CD8-positive, alpha-beta memory T cell (primary cell): ENCODE results near the gene PDE11A. TPM values are rescaled to one million over a fixed set of nuclear protein-coding genes. Genes with fewer than 3 reads are reported as not detected.
A peak's percentile ranks its signal among the peaks of the same experiment; 100 is the strongest.

Experiments used
- CTCF ChIA-PET: fragments of 350-600 bp; sonication (Branson Sonifier 250); formaldehyde crosslinking; loops from one replicate; lab custom pipeline; 2021; ENCODE audit warnings: antibody characterized with exemption; lab: Charles Lee
- POLR2A ChIA-PET: fragments of 350-600 bp; sonication (Branson Sonifier 250); formaldehyde crosslinking; loops from one replicate; lab custom pipeline; 2021; ENCODE audit warnings: antibody characterized with exemption; lab: Charles Lee
- DNase-seq, 5 donors: peaks; one replicate each; pipeline versions ENCODE4 v3.0.0 to v3.0.0-alpha.2; 2020 to 2022; ENCODE audit warnings: mixed read lengths in 1 of 5
- H3K27ac ChIP-seq: one replicate; pipeline ENCODE4 v1.7.0; 2013; ENCODE audit warnings: low read depth, mild to moderate bottlenecking, low read length, moderate library complexity
- H3K27me3 ChIP-seq: 2 replicates; pipeline ENCODE4 v1.7.0; 2013; ENCODE audit warnings: low read length, mild to moderate bottlenecking; ENCODE audit not compliant: insufficient read depth, poor library complexity, severe bottlenecking
- H3K36me3 ChIP-seq: 2 replicates; pipeline ENCODE4 v1.7.0; 2013; ENCODE audit warnings: mild to moderate bottlenecking, low read length, moderate library complexity; ENCODE audit not compliant: insufficient read depth
- H3K4me1 ChIP-seq: 2 replicates; pipeline ENCODE4 v1.7.0; 2013; ENCODE audit warnings: mild to moderate bottlenecking, low read length, moderate library complexity; ENCODE audit not compliant: insufficient read depth
- H3K4me3 ChIP-seq: 2 replicates; pipeline ENCODE4 v1.7.0; 2013; ENCODE audit warnings: mild to moderate bottlenecking, low read length
- H3K9me3 ChIP-seq: 2 replicates; pipeline ENCODE4 v1.7.0; 2013; ENCODE audit warnings: mild to moderate bottlenecking, low read length
- H3K27ac Mint-ChIP-seq, 8 donors: one replicate each; pipeline ENCODE4 v1.8.0; 2020 to 2021; ENCODE audit warnings: mixed read lengths in 8 of 8, mild to moderate bottlenecking in 6 of 8, inconsistent platforms in 3 of 8, moderate library complexity in 3 of 8
- H3K27me3 Mint-ChIP-seq, 2 donors: one replicate each; pipeline ENCODE4 v1.8.0; 2020 to 2021; ENCODE audit warnings: mixed read lengths in 2 of 2, mild to moderate bottlenecking in 1 of 2, moderate library complexity in 1 of 2
- H3K36me3 Mint-ChIP-seq, 3 donors: one replicate each; pipeline ENCODE4 v1.8.0; 2020 to 2021; ENCODE audit warnings: mixed read lengths in 3 of 3, inconsistent platforms in 1 of 3, mild to moderate bottlenecking in 1 of 3
- H3K4me1 Mint-ChIP-seq, 3 donors: one replicate each; pipeline ENCODE4 v1.8.0; 2020 to 2021; ENCODE audit warnings: mixed read lengths in 3 of 3, inconsistent platforms in 1 of 3, mild to moderate bottlenecking in 1 of 3
- H3K4me3 Mint-ChIP-seq, 7 donors: one replicate each; pipeline ENCODE4 v1.8.0; 2020 to 2021; ENCODE audit warnings: mixed read lengths in 7 of 7, mild to moderate bottlenecking in 6 of 7, moderate library complexity in 4 of 7, inconsistent platforms in 2 of 7
- H3K9me3 Mint-ChIP-seq, 5 donors: one replicate each; pipeline ENCODE4 v1.8.0; 2020 to 2022; ENCODE audit warnings: mixed read lengths in 5 of 5, mild to moderate bottlenecking in 3 of 5, moderate library complexity in 2 of 5, inconsistent platforms in 1 of 5
- polyA plus RNA-seq: library from polyadenylated mRNA; unstranded; fragments of 300-500 nt; fragmentation: Illumina TruSeq; gene quantifications from one replicate; pipeline ENCODE4 v1.2.3, GENCODE V29; 2021
- total RNA-seq, 2 experiments: library from RNA; stranded (reverse); gene quantifications; one replicate each; pipeline ENCODE4 v1.2.3, GENCODE V29; 2021

PDE11A gene
- total and polyA plus RNA-seq, 3 experiments from 2014 or later: not detected

- Mint-ChIP-seq H3K36me3 (no peaks in the 10 kb centered on the region), H3K27me3 (peaks cover 9 to 22% of the 10 kb centered on the region in 2 donors), H3K9me3 (no peaks in the 10 kb centered on the region), H3K27ac (no peak overlapping the region), H3K4me3 (no peak overlapping the region), H3K4me1 (no peaks in the 10 kb centered on the region)
- ChIA-PET CTCF (no interaction called here), POLR2A (no interaction called here)
- no peaks in the 10 kb centered on the region for H3K36me3 ChIP-seq
- no peak overlapping the region for H3K4me3 ChIP-seq
- H3K27me3 ChIP-seq: no peaks in the 10 kb centered on the region
- no peaks in the 10 kb centered on the region for H3K4me1 ChIP-seq
- H3K27ac ChIP-seq: no peak overlapping the region
- no peaks in the 10 kb centered on the region for H3K9me3 ChIP-seq
- no peak for DNase-seq
Measured at GRCh38 chr2:177716484-177716883, 356.1 kb downstream of the PDE11A start.

GRCh38 chr2:177715771-177716170, 356.8 kb downstream of the PDE11A start:
- Histone ChIP-seq H3K27ac (no peak overlapping the region), H3K27me3 (no peaks in the 10 kb centered on the region), H3K9me3 (no peaks in the 10 kb centered on the region), H3K36me3 (no peaks in the 10 kb centered on the region), H3K4me3 (no peak overlapping the region), H3K4me1 (no peaks in the 10 kb centered on the region)
- ChIA-PET POLR2A (no interaction called here), CTCF (no interaction called here)
- no peak for DNase-seq
- Mint-ChIP-seq H3K27ac (no peak overlapping the region), H3K4me1 (no peaks in the 10 kb centered on the region), H3K9me3 (no peaks in the 10 kb centered on the region), H3K27me3 (peaks cover 9 to 22% of the 10 kb centered on the region in 2 donors), H3K4me3 (no peak overlapping the region), H3K36me3 (no peaks in the 10 kb centered on the region)

- Histone ChIP-seq H3K27me3 (no peaks in the 10 kb centered on the region), H3K36me3 (no peaks in the 10 kb centered on the region), H3K9me3 (no peaks in the 10 kb centered on the region), H3K27ac (no peak overlapping the region), H3K4me3 (no peak overlapping the region), H3K4me1 (no peaks in the 10 kb centered on the region)
- no peaks in the 10 kb centered on the region for H3K36me3 Mint-ChIP-seq
- no peaks in the 10 kb centered on the region for H3K4me1 Mint-ChIP-seq
- no peak for DNase-seq
- ChIA-PET CTCF (interaction anchor here (2.1 kb wide), 1 partner anchor 10 kb away, joined by 6 read pairs; no protein-coding TSS in a partner anchor), POLR2A (no interaction called here)
- H3K9me3 Mint-ChIP-seq: no peaks in the 10 kb centered on the region
- H3K27ac Mint-ChIP-seq: no peak overlapping the region
- H3K27me3 Mint-ChIP-seq: peaks cover 9 to 22% of the 10 kb centered on the region in 2 donors
- no peak overlapping the region for H3K4me3 Mint-ChIP-seq
Measured at GRCh38 chr2:177714704-177715103, 357.9 kb downstream of the PDE11A start.

GRCh38 chr2:177712462-177712861, 360.1 kb downstream of the PDE11A start:
- no peaks in the 10 kb centered on the region for H3K36me3 Mint-ChIP-seq
- no peak overlapping the region for H3K27ac ChIP-seq
- no peak overlapping the region for H3K4me3 ChIP-seq
- no peaks in the 10 kb centered on the region for H3K9me3 ChIP-seq
- peaks cover 7 to 22% of the 10 kb centered on the region in 2 donors for H3K27me3 Mint-ChIP-seq
- no peak for DNase-seq
- H3K4me1 ChIP-seq: no peaks in the 10 kb centered on the region
- ChIA-PET POLR2A (no interaction called here), CTCF (no interaction called here)
- H3K27ac Mint-ChIP-seq: no peak overlapping the region
- H3K36me3 ChIP-seq: no peaks in the 10 kb centered on the region
- H3K4me1 Mint-ChIP-seq: no peaks in the 10 kb centered on the region
- no peaks in the 10 kb centered on the region for H3K27me3 ChIP-seq
- H3K4me3 Mint-ChIP-seq: no peak overlapping the region
- H3K9me3 Mint-ChIP-seq: no peaks in the 10 kb centered on the region

- H3K4me3 Mint-ChIP-seq: no peak overlapping the region
- no peaks in the 10 kb centered on the region for H3K36me3 Mint-ChIP-seq
- Histone ChIP-seq H3K4me3 (no peak overlapping the region), H3K27me3 (no peaks in the 10 kb centered on the region), H3K36me3 (no peaks in the 10 kb centered on the region), H3K27ac (no peak overlapping the region), H3K9me3 (no peaks in the 10 kb centered on the region), H3K4me1 (no peaks in the 10 kb centered on the region)
- peak overlapping the region in 1 of 8 donors; percentile 27 for H3K27ac Mint-ChIP-seq
- ChIA-PET POLR2A (no interaction called here), CTCF (no interaction called here)
- H3K4me1 Mint-ChIP-seq: no peaks in the 10 kb centered on the region
- H3K9me3 Mint-ChIP-seq: no peaks in the 10 kb centered on the region
- H3K27me3 Mint-ChIP-seq: peaks cover 7 to 18% of the 10 kb centered on the region in 2 donors
- no peak for DNase-seq
Measured at GRCh38 chr2:177711483-177712265, 360.9 kb downstream of the PDE11A start.

DNA sequence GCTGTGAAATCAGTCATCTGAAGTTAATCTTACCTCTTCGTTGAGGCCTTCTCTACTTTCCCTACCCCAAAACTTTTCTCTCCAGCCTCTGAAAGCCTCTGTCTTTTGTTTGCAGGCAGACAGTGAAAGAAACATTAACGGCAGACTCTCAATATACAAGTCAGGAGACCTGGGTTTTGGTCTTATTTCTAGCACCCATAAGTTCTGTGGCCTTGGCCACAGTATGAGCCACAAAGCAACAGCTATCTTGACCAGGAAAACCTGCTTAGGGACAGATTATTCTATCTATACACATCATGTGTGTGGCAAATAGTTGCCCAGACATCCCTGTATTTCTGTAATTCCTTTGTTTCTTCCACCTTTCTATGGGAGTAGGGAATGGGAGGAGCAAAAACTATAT, 361.7 kb downstream of the PDE11A start:
- no peaks in the 10 kb centered on the region for H3K36me3 ChIP-seq
- ChIA-PET CTCF (no interaction called here), POLR2A (no interaction called here)
- no peak for DNase-seq
- no peaks in the 10 kb centered on the region for H3K9me3 Mint-ChIP-seq
- no peak overlapping the region for H3K4me3 Mint-ChIP-seq
- no peak overlapping the region for H3K27ac Mint-ChIP-seq
- H3K4me3 ChIP-seq: no peak overlapping the region
- H3K4me1 Mint-ChIP-seq: no peaks in the 10 kb centered on the region
- H3K4me1 ChIP-seq: no peaks in the 10 kb centered on the region
- peaks cover 7 to 12% of the 10 kb centered on the region in 2 donors for H3K27me3 Mint-ChIP-seq
- no peak overlapping the region for H3K27ac ChIP-seq
- no peaks in the 10 kb centered on the region for H3K9me3 ChIP-seq
- no peaks in the 10 kb centered on the region for H3K36me3 Mint-ChIP-seq
- no peaks in the 10 kb centered on the region for H3K27me3 ChIP-seq

- ChIA-PET POLR2A (no interaction called here), CTCF (no interaction called here)
- H3K27ac ChIP-seq: no peak overlapping the region
- H3K27me3 Mint-ChIP-seq: peaks cover 9 to 13% of the 10 kb centered on the region in 2 donors
- H3K4me1 ChIP-seq: no peaks in the 10 kb centered on the region
- no peaks in the 10 kb centered on the region for H3K36me3 ChIP-seq
- H3K27me3 ChIP-seq: no peaks in the 10 kb centered on the region
- no peaks in the 10 kb centered on the region for H3K9me3 ChIP-seq
- no peaks in the 10 kb centered on the region for H3K4me1 Mint-ChIP-seq
- H3K36me3 Mint-ChIP-seq: no peaks in the 10 kb centered on the region
- H3K4me3 ChIP-seq: no peak overlapping the region
- H3K27ac Mint-ChIP-seq: no peak overlapping the region
- no peak for DNase-seq
- H3K9me3 Mint-ChIP-seq: no peaks in the 10 kb centered on the region
- H3K4me3 Mint-ChIP-seq: no peak overlapping the region
Measured at GRCh38 chr2:177709986-177710401, 362.6 kb downstream of the PDE11A start.

GRCh38 chr2:177708660-177709444, 363.7 kb downstream of the PDE11A start:
- no peaks in the 10 kb centered on the region for H3K36me3 ChIP-seq
- H3K27me3 ChIP-seq: no peaks in the 10 kb centered on the region
- no peak for DNase-seq
- H3K27me3 Mint-ChIP-seq: peaks cover 3 to 11% of the 10 kb centered on the region in 2 donors
- H3K36me3 Mint-ChIP-seq: no peaks in the 10 kb centered on the region
- ChIA-PET POLR2A (no interaction called here), CTCF (no interaction called here)
- H3K4me1 ChIP-seq: no peaks in the 10 kb centered on the region
- no peaks in the 10 kb centered on the region for H3K4me1 Mint-ChIP-seq
- H3K9me3 Mint-ChIP-seq: no peaks in the 10 kb centered on the region
- no peak overlapping the region for H3K4me3 Mint-ChIP-seq
- no peaks in the 10 kb centered on the region for H3K9me3 ChIP-seq
- no peak overlapping the region for H3K27ac Mint-ChIP-seq
- no peak overlapping the region for H3K27ac ChIP-seq
- H3K4me3 ChIP-seq: no peak overlapping the region
